H9 (cell line): ENCODE measurements around the gene PITPNM2. TPM values are rescaled to one million over a fixed set of nuclear protein-coding genes. Genes with fewer than 3 reads are reported as not detected.
A peak's percentile ranks its signal among the peaks of the same experiment; 100 is the strongest.

Experiments
- DNase-seq: peaks from one replicate; pipeline ENCODE4 v3.0.0-alpha.2; 2017
- H2AFZ ChIP-seq: one replicate; pipeline ENCODE4 v1.6.1; 2013; ENCODE audit warnings: mild to moderate bottlenecking, low read length, control low read depth, moderate library complexity
- H2AK5ac ChIP-seq: 2 replicates; pipeline ENCODE4 v1.6.1; 2013; ENCODE audit warnings: low read length, control low read depth, mixed read lengths; ENCODE audit not compliant: insufficient read length
- H2BK120ac ChIP-seq: one replicate; pipeline ENCODE4 v1.6.1; 2013; ENCODE audit warnings: low read depth, mild to moderate bottlenecking, low read length, control low read depth, inconsistent platforms; ENCODE audit not compliant: poor library complexity, severe bottlenecking
- H2BK12ac ChIP-seq: 2 replicates; pipeline ENCODE4 v1.6.1; 2013; ENCODE audit warnings: low read length, control low read depth, mixed read lengths, low read depth; ENCODE audit not compliant: insufficient read length
- H2BK15ac ChIP-seq: 2 replicates; pipeline ENCODE4 v1.6.1; 2013; ENCODE audit warnings: low read depth, low read length, control low read depth
- H2BK20ac ChIP-seq: one replicate; pipeline ENCODE4 v1.6.1; 2013; ENCODE audit warnings: low read depth, mild to moderate bottlenecking, low read length, control low read depth, inconsistent platforms; ENCODE audit not compliant: poor library complexity, severe bottlenecking
- H2BK5ac ChIP-seq: 2 replicates; pipeline ENCODE4 v1.6.1; 2013; ENCODE audit warnings: low read length, control low read depth, mixed read lengths; ENCODE audit not compliant: insufficient read length
- H3K14ac ChIP-seq: 2 replicates; pipeline ENCODE4 v1.6.1; 2013; ENCODE audit warnings: low read length, control low read depth; ENCODE audit not compliant: insufficient read depth
- H3K18ac ChIP-seq: 2 replicates; pipeline ENCODE4 v1.6.1; 2013; ENCODE audit warnings: low read depth, mild to moderate bottlenecking, mixed read lengths, low read length, control low read depth; ENCODE audit not compliant: insufficient read length
- H3K23ac ChIP-seq: 2 replicates; pipeline ENCODE4 v1.6.1; 2013; ENCODE audit warnings: low read length, control low read depth, mixed read lengths, low read depth; ENCODE audit not compliant: insufficient read length
- H3K23me2 ChIP-seq: 2 replicates; pipeline ENCODE4 v1.6.1; 2013; ENCODE audit warnings: low read depth, mild to moderate bottlenecking, mixed read lengths, low read length, control low read depth; ENCODE audit not compliant: insufficient read length, poor library complexity, severe bottlenecking
- H3K27ac ChIP-seq: 2 replicates; pipeline ENCODE4 v1.5.1; 2013; ENCODE audit warnings: low read length, control low read depth, mixed read lengths, low read depth; ENCODE audit not compliant: insufficient read length
- H3K27me3 ChIP-seq: 2 replicates; pipeline ENCODE4 v1.6.1; 2013; ENCODE audit warnings: low read length, control low read depth, inconsistent platforms; ENCODE audit not compliant: insufficient read depth
- H3K4ac ChIP-seq: 2 replicates; pipeline ENCODE4 v1.6.1; 2013; ENCODE audit warnings: low read depth, mild to moderate bottlenecking, control low read depth, inconsistent platforms, low read length, moderate library complexity
- H3K4me1 ChIP-seq: 2 replicates; pipeline ENCODE4 v1.6.1; 2013; ENCODE audit warnings: low read length, control low read depth, inconsistent platforms; ENCODE audit not compliant: insufficient read depth
- H3K4me2 ChIP-seq: 2 replicates; pipeline ENCODE4 v1.6.1; 2013; ENCODE audit warnings: low read length, control low read depth, mixed read lengths; ENCODE audit not compliant: insufficient read length, insufficient read depth
- H3K56ac ChIP-seq: 2 replicates; pipeline ENCODE4 v1.6.1; 2013; ENCODE audit warnings: low read depth, mild to moderate bottlenecking, mixed read lengths, low read length, control low read depth; ENCODE audit not compliant: insufficient read length
- H3K79me1 ChIP-seq: 2 replicates; pipeline ENCODE4 v1.6.1; 2013; ENCODE audit warnings: low read depth, mild to moderate bottlenecking, moderate library complexity, low read length, control low read depth, inconsistent platforms; ENCODE audit not compliant: insufficient read depth, poor library complexity, severe bottlenecking
- H3K79me2 ChIP-seq: 2 replicates; pipeline ENCODE4 v1.6.1; 2013; ENCODE audit warnings: low read length, control low read depth, inconsistent platforms; ENCODE audit not compliant: insufficient read depth
- H3K9ac ChIP-seq: 2 replicates; pipeline ENCODE4 v1.6.1; 2013; ENCODE audit warnings: low read length, control low read depth, mixed read lengths; ENCODE audit not compliant: insufficient read length; ENCODE audit errors: extremely low read depth
- H3K9me3 ChIP-seq: one replicate; pipeline ENCODE4 v1.6.1; 2013; ENCODE audit warnings: low read depth, low read length, inconsistent platforms; ENCODE audit not compliant: control insufficient read depth
- H3T11ph ChIP-seq: one replicate; pipeline ENCODE4 v1.6.1; 2013; ENCODE audit warnings: mild to moderate bottlenecking, low read length, control low read depth, inconsistent platforms
- H4K20me1 ChIP-seq: one replicate; pipeline ENCODE4 v1.6.1; 2013; ENCODE audit not compliant: control insufficient read depth, insufficient read length, insufficient read depth
- H4K5ac ChIP-seq: 2 replicates; pipeline ENCODE4 v1.6.1; 2013; ENCODE audit warnings: low read depth, mild to moderate bottlenecking, mixed read lengths, low read length, control low read depth; ENCODE audit not compliant: insufficient read length
- H4K8ac ChIP-seq: replicated peaks from 2 replicates; pipeline ENCODE4 v1.6.1; 2013; ENCODE audit warnings: low read length, control low read depth, mixed read lengths, low read depth; ENCODE audit not compliant: insufficient read length
- H4K91ac ChIP-seq: 2 replicates; pipeline ENCODE4 v1.6.1; 2013; ENCODE audit warnings: low read depth, mild to moderate bottlenecking, moderate library complexity, mixed read lengths, low read length, control low read depth; ENCODE audit not compliant: insufficient read length
- H3K27ac Mint-ChIP-seq, 3 experiments: 2 replicates in 2 of 3; 3 replicates in 1 of 3; pipeline ENCODE4 v1.8.0; 2020 to 2021; ENCODE audit warnings: mixed read lengths in 3 of 3, mild to moderate bottlenecking in 1 of 3, moderate library complexity in 1 of 3
- H3K27me3 Mint-ChIP-seq: 2 replicates; pipeline ENCODE4 v1.8.0; 2021; ENCODE audit warnings: low read depth, mild to moderate bottlenecking, moderate library complexity, mixed read lengths
- H3K36me3 Mint-ChIP-seq, 3 experiments: 2 replicates in 2 of 3; 3 replicates in 1 of 3; pipeline ENCODE4 v1.8.0; 2020 to 2021; ENCODE audit warnings: low read depth in 3 of 3, mixed read lengths in 3 of 3; ENCODE audit not compliant: insufficient read depth in 1 of 3
- H3K4me1 Mint-ChIP-seq, 2 experiments: 2 replicates each; pipeline ENCODE4 v1.8.0; 2020; ENCODE audit warnings: mixed read lengths in 2 of 2
- H3K4me3 Mint-ChIP-seq, 2 experiments: 2 replicates in 1 of 2; 3 replicates in 1 of 2; pipeline ENCODE4 v1.8.0; 2020 to 2021; ENCODE audit warnings: mild to moderate bottlenecking in 2 of 2, mixed read lengths in 2 of 2, moderate library complexity in 1 of 2
- H3K9me3 Mint-ChIP-seq, 2 experiments: 2 replicates in 1 of 2; 3 replicates in 1 of 2; pipeline ENCODE4 v1.8.0; 2020; ENCODE audit warnings: mild to moderate bottlenecking in 2 of 2, mixed read lengths in 2 of 2, moderate library complexity in 1 of 2
- WGBS: extraction: QIAGEN DNeasy Blood & Tissue Kit; methylation state at CpG from one replicate; pipeline ENCODE4 v1.1.7; 2013; ENCODE audit warnings: missing lambda C conversion rate, low lambda C conversion rate, mixed read lengths; ENCODE audit not compliant: insufficient read length; ENCODE audit errors: extremely low coverage; 5-methylcytosine and 5-hydroxymethylcytosine counted together
- total RNA-seq: library from RNA; stranded (reverse); gene quantifications from 2 replicates; pipeline ENCODE4 v1.2.1, GENCODE V29; 2021
- TF ChIP-seq, protein P1 (sequence below): fragments of 200-600 bp; sonication (generic); conservative IDR thresholded peaks from 3 replicates; pipeline ENCODE4 v1.8.0; 2021; ENCODE audit warnings: antibody characterized with exemption, mild to moderate bottlenecking

The PITPNM2 gene
- total RNA-seq, 1 experiment from 2014 or later, result 1.2 TPM

DNA sequence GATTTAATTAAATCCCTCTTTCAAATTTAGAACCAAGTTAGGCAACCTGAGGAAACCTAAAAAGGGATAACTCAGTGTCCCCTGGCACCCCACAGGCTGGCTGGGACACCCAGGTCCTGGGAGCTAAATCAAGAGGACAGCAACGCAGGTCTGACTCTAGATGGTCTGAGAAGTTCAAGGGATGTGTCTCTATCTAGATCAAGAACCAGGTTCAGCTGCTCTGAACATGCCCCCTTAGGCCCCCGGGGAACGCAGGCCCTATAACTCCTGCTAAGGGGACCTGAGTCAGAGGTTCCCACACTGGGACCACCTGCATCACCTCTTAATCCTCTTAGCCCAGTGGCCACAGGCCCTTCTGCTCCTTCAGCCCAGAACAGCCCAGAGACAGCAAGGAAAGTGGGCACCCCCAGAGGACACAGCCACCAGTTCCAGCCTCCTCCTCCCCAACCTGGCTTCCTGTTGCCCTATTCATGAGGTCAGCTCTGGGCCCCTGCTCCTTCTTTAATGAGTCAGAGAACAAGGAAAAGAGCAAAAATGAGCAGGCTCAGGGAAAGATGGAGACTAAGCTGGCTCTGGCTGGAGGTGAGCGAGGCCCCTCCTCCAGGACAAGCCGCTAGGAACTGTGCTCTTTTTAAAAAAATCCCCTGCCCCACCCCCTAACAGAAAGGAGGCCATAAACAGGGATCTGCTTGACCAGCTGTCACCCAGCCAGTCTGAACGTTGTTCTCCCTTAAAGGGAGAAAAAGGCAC lies 10.8 kb downstream of the PITPNM2 start:
- Histone ChIP-seq H3K4me2 (no peak overlapping the region), H3K4ac (no peak overlapping the region)
- DNase-seq, result no peak

More for the DNA sequence above, 10.8 kb downstream of the PITPNM2 start:
- H4K91ac ChIP-seq, result no peak overlapping the region
- H4K5ac ChIP-seq, result no peak overlapping the region
- no peak overlapping the region for H3K14ac ChIP-seq
- Mint-ChIP-seq H3K9me3 (peaks cover 0 to 3% of the 10 kb centered on the region in 2 experiments; a peak in 1 of 5 replicates), H3K27me3 (no peaks in the 10 kb centered on the region), H3K36me3 (peaks cover 0 to 5% (median 0%) of the 10 kb centered on the region in 3 experiments; a peak in 4 of 7 replicates), H3K27ac (peak overlapping the region in 1 of 3 experiments; percentile 63; a peak in 1 of 7 replicates), H3K4me1 (peaks cover 34 to 39% of the 10 kb centered on the region in 2 experiments), H3K4me3 (no peak overlapping the region)
- no peak overlapping the region for H2BK120ac ChIP-seq
- H4K8ac ChIP-seq, result no peak overlapping the region
- no peak overlapping the region for H3K23ac ChIP-seq
- no peaks in the 10 kb centered on the region for H3K4me1 ChIP-seq
- H3K9me3 ChIP-seq, result no peaks in the 10 kb centered on the region
- H4K20me1 ChIP-seq, result no peaks in the 10 kb centered on the region
- no peak overlapping the region for H2AK5ac ChIP-seq
- TF ChIP-seq, protein P1, sequence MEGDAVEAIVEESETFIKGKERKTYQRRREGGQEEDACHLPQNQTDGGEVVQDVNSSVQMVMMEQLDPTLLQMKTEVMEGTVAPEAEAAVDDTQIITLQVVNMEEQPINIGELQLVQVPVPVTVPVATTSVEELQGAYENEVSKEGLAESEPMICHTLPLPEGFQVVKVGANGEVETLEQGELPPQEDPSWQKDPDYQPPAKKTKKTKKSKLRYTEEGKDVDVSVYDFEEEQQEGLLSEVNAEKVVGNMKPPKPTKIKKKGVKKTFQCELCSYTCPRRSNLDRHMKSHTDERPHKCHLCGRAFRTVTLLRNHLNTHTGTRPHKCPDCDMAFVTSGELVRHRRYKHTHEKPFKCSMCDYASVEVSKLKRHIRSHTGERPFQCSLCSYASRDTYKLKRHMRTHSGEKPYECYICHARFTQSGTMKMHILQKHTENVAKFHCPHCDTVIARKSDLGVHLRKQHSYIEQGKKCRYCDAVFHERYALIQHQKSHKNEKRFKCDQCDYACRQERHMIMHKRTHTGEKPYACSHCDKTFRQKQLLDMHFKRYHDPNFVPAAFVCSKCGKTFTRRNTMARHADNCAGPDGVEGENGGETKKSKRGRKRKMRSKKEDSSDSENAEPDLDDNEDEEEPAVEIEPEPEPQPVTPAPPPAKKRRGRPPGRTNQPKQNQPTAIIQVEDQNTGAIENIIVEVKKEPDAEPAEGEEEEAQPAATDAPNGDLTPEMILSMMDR, result no peak
- H2BK15ac ChIP-seq, result no peak overlapping the region
- no peaks in the 10 kb centered on the region for H3K23me2 ChIP-seq
- H3K27me3 ChIP-seq, result no peaks in the 10 kb centered on the region
- no peak overlapping the region for H3K18ac ChIP-seq
- H3K79me1 ChIP-seq, result no peaks in the 10 kb centered on the region
- no peak overlapping the region for H3K9ac ChIP-seq
- no peaks in the 10 kb centered on the region for H3K79me2 ChIP-seq
- H3K56ac ChIP-seq, result no peak overlapping the region
- no peak overlapping the region for H3T11ph ChIP-seq
- no peak overlapping the region for H2AFZ ChIP-seq
- no peak overlapping the region for H2BK5ac ChIP-seq
- no peak overlapping the region for H2BK20ac ChIP-seq
- H3K27ac ChIP-seq, result no peak overlapping the region
- no CpG with 5 or more reads among the region's 6 CpGs for WGBS
- H2BK12ac ChIP-seq, result no peak overlapping the region
